ENCODE results near the gene CCSER2.
"Not testable (repeated sequence)": the region's sequence is repeated elsewhere in the genome, so short reads cannot be mapped to it uniquely, and the experiment has no call there.

Gene CCSER2

GRCh38 chr10:84404783-84405182 lies 76.4 kb downstream of the CCSER2 start:
- no peak overlapping the region for H3K4me3 ChIP-seq (ENCODE audit: low read depth in 1 of 2, low read length in 2 of 2)
- H3K9ac ChIP-seq (ENCODE audit: low read depth in 1 of 2, low read length in 2 of 2) = no peak overlapping the region
- no peaks in the 10 kb centered on the region for H3K4me1 ChIP-seq (ENCODE audit: control insufficient read depth in 1 of 2, insufficient read depth in 2 of 2, low read length in 2 of 2)

GRCh38 chr10:84405662-84406061 lies 77.3 kb downstream of the CCSER2 start:
- Histone ChIP-seq H3K27me3 (ENCODE audit: control insufficient read depth in 1 of 2, insufficient read depth in 2 of 2, low read length in 2 of 2) (no peaks in the 10 kb centered on the region), H3K9me3 (ENCODE audit: control insufficient read depth in 1 of 2, low read length in 2 of 2) (no peaks in the 10 kb centered on the region), H3K27ac (ENCODE audit: low read depth, low read length) (no peak overlapping the region), H3K9ac (ENCODE audit: low read depth in 1 of 2, low read length in 2 of 2) (no peak overlapping the region), H3K4me1 (ENCODE audit: control insufficient read depth in 1 of 2, insufficient read depth in 2 of 2, low read length in 2 of 2) (no peaks in the 10 kb centered on the region), H3K4me3 (ENCODE audit: low read depth in 1 of 2, low read length in 2 of 2) (no peak overlapping the region), H3K36me3 (ENCODE audit: control insufficient read depth in 1 of 2, insufficient read depth in 2 of 2, low read length in 2 of 2) (no peaks in the 10 kb centered on the region)

More at GRCh38 chr10:84404783-84405182, 76.4 kb downstream of the CCSER2 start:
- no peaks in the 10 kb centered on the region for H3K27me3 ChIP-seq (ENCODE audit: control insufficient read depth in 1 of 2, insufficient read depth in 2 of 2, low read length in 2 of 2)
- H3K36me3 ChIP-seq (ENCODE audit: control insufficient read depth in 1 of 2, insufficient read depth in 2 of 2, low read length in 2 of 2) = no peaks in the 10 kb centered on the region
- no peak overlapping the region for H3K27ac ChIP-seq (ENCODE audit: low read depth, low read length)
- H3K9me3 ChIP-seq (ENCODE audit: control insufficient read depth in 1 of 2, low read length in 2 of 2) = no peaks in the 10 kb centered on the region

- Histone ChIP-seq H3K4me1 (ENCODE audit: control insufficient read depth in 1 of 2, insufficient read depth in 2 of 2, low read length in 2 of 2) (no peaks in the 10 kb centered on the region), H3K27me3 (ENCODE audit: control insufficient read depth in 1 of 2, insufficient read depth in 2 of 2, low read length in 2 of 2) (no peaks in the 10 kb centered on the region), H3K9me3 (ENCODE audit: control insufficient read depth in 1 of 2, low read length in 2 of 2) (peaks cover 0 to 4% of the 10 kb centered on the region in 2 donors), H3K9ac (ENCODE audit: low read depth in 1 of 2, low read length in 2 of 2) (no peak overlapping the region), H3K27ac (ENCODE audit: low read depth, low read length) (no peak overlapping the region), H3K36me3 (ENCODE audit: control insufficient read depth in 1 of 2, insufficient read depth in 2 of 2, low read length in 2 of 2) (no peaks in the 10 kb centered on the region), H3K4me3 (ENCODE audit: low read depth in 1 of 2, low read length in 2 of 2) (no peak overlapping the region)
These were observed 78.2 kb downstream of the CCSER2 start for GRCh38 chr10:84406561-84406960.

GRCh38 chr10:84407388-84408049 lies 79.1 kb downstream of the CCSER2 start:
- Histone ChIP-seq H3K36me3 (ENCODE audit: control insufficient read depth in 1 of 2, insufficient read depth in 2 of 2, low read length in 2 of 2) (no peaks in the 10 kb centered on the region), H3K27me3 (ENCODE audit: control insufficient read depth in 1 of 2, insufficient read depth in 2 of 2, low read length in 2 of 2) (no peaks in the 10 kb centered on the region), H3K9me3 (ENCODE audit: control insufficient read depth in 1 of 2, low read length in 2 of 2) (peaks cover 6 to 11% of the 10 kb centered on the region in 2 donors), H3K27ac (ENCODE audit: low read depth, low read length) (no peak overlapping the region), H3K4me1 (ENCODE audit: control insufficient read depth in 1 of 2, insufficient read depth in 2 of 2, low read length in 2 of 2) (no peaks in the 10 kb centered on the region), H3K4me3 (ENCODE audit: low read depth in 1 of 2, low read length in 2 of 2) (no peak overlapping the region), H3K9ac (ENCODE audit: low read depth in 1 of 2, low read length in 2 of 2) (no peak overlapping the region)

- Histone ChIP-seq H3K9ac (ENCODE audit: low read depth in 1 of 2, low read length in 2 of 2) (no peak overlapping the region), H3K4me1 (ENCODE audit: control insufficient read depth in 1 of 2, insufficient read depth in 2 of 2, low read length in 2 of 2) (no peaks in the 10 kb centered on the region), H3K27me3 (ENCODE audit: control insufficient read depth in 1 of 2, insufficient read depth in 2 of 2, low read length in 2 of 2) (no peaks in the 10 kb centered on the region), H3K9me3 (ENCODE audit: control insufficient read depth in 1 of 2, low read length in 2 of 2) (peaks cover 16 to 22% of the 10 kb centered on the region in 2 donors), H3K27ac (ENCODE audit: low read depth, low read length) (no peak overlapping the region), H3K36me3 (ENCODE audit: control insufficient read depth in 1 of 2, insufficient read depth in 2 of 2, low read length in 2 of 2) (peaks cover 0 to 8% of the 10 kb centered on the region in 2 donors), H3K4me3 (ENCODE audit: low read depth in 1 of 2, low read length in 2 of 2) (no peak overlapping the region)
These were observed 84.1 kb downstream of the CCSER2 start for GRCh38 chr10:84412482-84412881.

- not testable (repeated sequence) for H3K27ac ChIP-seq (ENCODE audit: low read depth, low read length); H3K27me3 ChIP-seq (ENCODE audit: control insufficient read depth in 1 of 2, insufficient read depth in 2 of 2, low read length in 2 of 2); H3K4me1 ChIP-seq (ENCODE audit: control insufficient read depth in 1 of 2, insufficient read depth in 2 of 2, low read length in 2 of 2); H3K9ac ChIP-seq (ENCODE audit: low read depth in 1 of 2, low read length in 2 of 2); H3K4me3 ChIP-seq (ENCODE audit: low read depth in 1 of 2, low read length in 2 of 2)
- Histone ChIP-seq H3K36me3 (ENCODE audit: control insufficient read depth in 1 of 2, insufficient read depth in 2 of 2, low read length in 2 of 2) (peaks cover 0 to 13% of the 10 kb centered on the region in 2 donors), H3K9me3 (ENCODE audit: control insufficient read depth in 1 of 2, low read length in 2 of 2) (peaks cover 16 to 22% of the 10 kb centered on the region in 2 donors)
These were observed 85.7 kb downstream of the CCSER2 start for GRCh38 chr10:84414110-84414509.

GRCh38 chr10:84415539-84416244 lies 87.3 kb downstream of the CCSER2 start:
- H3K9me3 ChIP-seq (ENCODE audit: control insufficient read depth in 1 of 2, low read length in 2 of 2) = peaks cover 16 to 24% of the 10 kb centered on the region in 2 donors
- no peak overlapping the region for H3K9ac ChIP-seq (ENCODE audit: low read depth in 1 of 2, low read length in 2 of 2)
- H3K27me3 ChIP-seq (ENCODE audit: control insufficient read depth in 1 of 2, insufficient read depth in 2 of 2, low read length in 2 of 2) = no peaks in the 10 kb centered on the region
- no peak overlapping the region for H3K27ac ChIP-seq (ENCODE audit: low read depth, low read length)
- peaks cover 0 to 13% of the 10 kb centered on the region in 2 donors for H3K36me3 ChIP-seq (ENCODE audit: control insufficient read depth in 1 of 2, insufficient read depth in 2 of 2, low read length in 2 of 2)
- H3K4me3 ChIP-seq (ENCODE audit: low read depth in 1 of 2, low read length in 2 of 2) = no peak overlapping the region
- no peaks in the 10 kb centered on the region for H3K4me1 ChIP-seq (ENCODE audit: control insufficient read depth in 1 of 2, insufficient read depth in 2 of 2, low read length in 2 of 2)

- peaks cover 16 to 26% of the 10 kb centered on the region in 2 donors for H3K9me3 ChIP-seq (ENCODE audit: control insufficient read depth in 1 of 2, low read length in 2 of 2)
- H3K36me3 ChIP-seq (ENCODE audit: control insufficient read depth in 1 of 2, insufficient read depth in 2 of 2, low read length in 2 of 2) = peaks cover 0 to 14% of the 10 kb centered on the region in 2 donors
- H3K27me3 ChIP-seq (ENCODE audit: control insufficient read depth in 1 of 2, insufficient read depth in 2 of 2, low read length in 2 of 2) = no peaks in the 10 kb centered on the region
- no peak overlapping the region for H3K9ac ChIP-seq (ENCODE audit: low read depth in 1 of 2, low read length in 2 of 2)
- no peaks in the 10 kb centered on the region for H3K4me1 ChIP-seq (ENCODE audit: control insufficient read depth in 1 of 2, insufficient read depth in 2 of 2, low read length in 2 of 2)
- H3K4me3 ChIP-seq (ENCODE audit: low read depth in 1 of 2, low read length in 2 of 2) = no peak overlapping the region
- H3K27ac ChIP-seq (ENCODE audit: low read depth, low read length) = no peak overlapping the region
These were observed 87.8 kb downstream of the CCSER2 start for GRCh38 chr10:84416245-84416555.

- Histone ChIP-seq H3K27me3 (ENCODE audit: control insufficient read depth in 1 of 2, insufficient read depth in 2 of 2, low read length in 2 of 2) (no peaks in the 10 kb centered on the region), H3K27ac (ENCODE audit: low read depth, low read length) (no peak overlapping the region), H3K4me3 (ENCODE audit: low read depth in 1 of 2, low read length in 2 of 2) (no peak overlapping the region), H3K4me1 (ENCODE audit: control insufficient read depth in 1 of 2, insufficient read depth in 2 of 2, low read length in 2 of 2) (peaks cover 0 to 7% of the 10 kb centered on the region in 2 donors), H3K9me3 (ENCODE audit: control insufficient read depth in 1 of 2, low read length in 2 of 2) (peaks cover 0 to 5% of the 10 kb centered on the region in 2 donors), H3K9ac (ENCODE audit: low read depth in 1 of 2, low read length in 2 of 2) (no peak overlapping the region), H3K36me3 (ENCODE audit: control insufficient read depth in 1 of 2, insufficient read depth in 2 of 2, low read length in 2 of 2) (peaks cover 0 to 13% of the 10 kb centered on the region in 2 donors)
These were observed 95.3 kb downstream of the CCSER2 start for GRCh38 chr10:84423719-84424118.

GRCh38 chr10:84424731-84425167 lies 96.4 kb downstream of the CCSER2 start:
- Histone ChIP-seq H3K27me3 (ENCODE audit: control insufficient read depth in 1 of 2, insufficient read depth in 2 of 2, low read length in 2 of 2) (no peaks in the 10 kb centered on the region), H3K9me3 (ENCODE audit: control insufficient read depth in 1 of 2, low read length in 2 of 2) (peaks cover 0 to 5% of the 10 kb centered on the region in 2 donors), H3K4me3 (ENCODE audit: low read depth in 1 of 2, low read length in 2 of 2) (peak overlapping the region in 1 of 2 donors; percentile 9), H3K36me3 (ENCODE audit: control insufficient read depth in 1 of 2, insufficient read depth in 2 of 2, low read length in 2 of 2) (peaks cover 0 to 11% of the 10 kb centered on the region in 2 donors), H3K27ac (ENCODE audit: low read depth, low read length) (peak overlapping the region; percentile 51), H3K4me1 (ENCODE audit: control insufficient read depth in 1 of 2, insufficient read depth in 2 of 2, low read length in 2 of 2) (peaks cover 0 to 7% of the 10 kb centered on the region in 2 donors), H3K9ac (ENCODE audit: low read depth in 1 of 2, low read length in 2 of 2) (peak overlapping the region in 1 of 2 donors; percentile 33)
